Measurements from ENCODE around the gene RTEL1. TPM values are rescaled to one million over a fixed set of nuclear protein-coding genes. Genes with fewer than 3 reads are reported as not detected.

Gene RTEL1
- total RNA-seq, 2 experiments from 2014 or later, result 43.9 to 44.8 TPM

- DNase-seq, result no peak
- Mint-ChIP-seq H3K9me3 (no peaks in the 10 kb centered on the region), H3K27ac (no peak overlapping the region), H3K27me3 (no peaks in the 10 kb centered on the region), H3K4me1 (peaks cover 17% of the 10 kb centered on the region), H3K4me3 (no peak overlapping the region), H3K36me3 (peaks cover 12% of the 10 kb centered on the region)
Observed at GRCh38 chr20:63701329-63702035, 43.4 kb downstream of the RTEL1 start.

- DNase-seq, result no peak
- no peak overlapping the region for H3K4me3 Mint-ChIP-seq
- H3K9me3 Mint-ChIP-seq, result no peaks in the 10 kb centered on the region
- no peak overlapping the region for H3K27ac Mint-ChIP-seq
- H3K36me3 Mint-ChIP-seq, result peaks cover 16% of the 10 kb centered on the region
- H3K4me1 Mint-ChIP-seq, result peaks cover 20% of the 10 kb centered on the region
- H3K27me3 Mint-ChIP-seq, result no peaks in the 10 kb centered on the region
Observed at GRCh38 chr20:63702036-63702665, 44.0 kb downstream of the RTEL1 start.

- Mint-ChIP-seq H3K27me3 (no peaks in the 10 kb centered on the region), H3K4me1 (peaks cover 18% of the 10 kb centered on the region), H3K9me3 (no peaks in the 10 kb centered on the region), H3K4me3 (no peak overlapping the region), H3K36me3 (peaks cover 16% of the 10 kb centered on the region), H3K27ac (no peak overlapping the region)
- no peak for DNase-seq
Observed at GRCh38 chr20:63702751-63703470, 44.8 kb downstream of the RTEL1 start.

DNA sequence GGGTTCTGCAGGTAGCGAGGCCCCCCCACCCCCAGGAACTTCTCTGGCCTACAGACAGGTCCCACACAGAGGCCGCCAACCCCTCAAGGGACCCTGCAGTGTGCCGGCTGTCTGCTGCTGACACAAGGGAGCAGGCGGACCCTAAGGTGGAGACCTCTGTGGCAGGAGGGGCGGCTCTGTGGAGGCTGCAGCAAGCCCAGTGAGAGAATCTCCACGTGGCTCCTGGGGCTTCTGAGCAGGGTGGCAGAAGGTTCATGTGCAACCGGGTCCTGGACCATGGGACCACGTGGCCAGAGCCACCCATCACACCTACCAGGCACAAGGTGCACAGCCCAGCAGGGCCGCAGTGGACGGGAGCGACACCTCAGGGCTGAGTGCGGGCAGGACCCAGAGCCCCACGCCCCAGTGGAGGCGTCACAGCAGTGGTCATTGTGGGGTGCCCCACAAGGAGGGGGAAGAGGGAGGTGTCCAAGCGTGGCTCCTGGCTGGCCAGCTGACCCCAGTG, 45.4 kb downstream of the RTEL1 start:
- H3K27ac Mint-ChIP-seq, result no peak overlapping the region
- H3K27me3 Mint-ChIP-seq, result no peaks in the 10 kb centered on the region
- H3K36me3 Mint-ChIP-seq, result peaks cover 17% of the 10 kb centered on the region
- DNase-seq, result no peak
- no peak overlapping the region for H3K4me3 Mint-ChIP-seq
- H3K4me1 Mint-ChIP-seq, result peaks cover 18% of the 10 kb centered on the region
- no peaks in the 10 kb centered on the region for H3K9me3 Mint-ChIP-seq

GRCh38 chr20:63703976-63704748, 46.0 kb downstream of the RTEL1 start:
- H3K4me3 Mint-ChIP-seq, result no peak overlapping the region
- H3K4me1 Mint-ChIP-seq, result peaks cover 17% of the 10 kb centered on the region
- no peak overlapping the region for H3K27ac Mint-ChIP-seq
- H3K36me3 Mint-ChIP-seq, result peaks cover 23% of the 10 kb centered on the region
- DNase-seq, result no peak
- H3K9me3 Mint-ChIP-seq, result no peaks in the 10 kb centered on the region
- H3K27me3 Mint-ChIP-seq, result no peaks in the 10 kb centered on the region

DNA sequence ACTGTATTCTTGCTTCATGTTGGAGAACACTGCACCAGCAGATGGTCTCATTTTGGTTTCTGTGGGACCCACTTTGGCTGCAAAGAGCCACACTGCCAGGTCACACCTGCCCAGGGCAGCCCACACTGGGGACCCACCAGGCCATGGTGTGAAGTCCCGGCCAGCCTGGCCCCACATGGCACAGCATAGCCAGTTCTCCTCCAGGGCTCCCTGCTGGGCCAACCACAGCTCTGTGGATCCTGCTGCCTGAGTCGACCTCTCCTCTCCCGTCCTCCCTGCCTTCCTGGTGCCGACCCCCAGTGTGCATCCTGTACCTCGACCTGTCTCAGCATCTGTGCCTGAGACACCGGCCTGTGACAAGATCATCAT, 46.6 kb downstream of the RTEL1 start:
- Mint-ChIP-seq H3K4me1 (peaks cover 20% of the 10 kb centered on the region), H3K27me3 (no peaks in the 10 kb centered on the region), H3K4me3 (no peak overlapping the region), H3K27ac (no peak overlapping the region), H3K9me3 (no peaks in the 10 kb centered on the region), H3K36me3 (peaks cover 27% of the 10 kb centered on the region)
- no peak for DNase-seq

- peaks cover 30% of the 10 kb centered on the region for H3K36me3 Mint-ChIP-seq
- no peak overlapping the region for H3K4me3 Mint-ChIP-seq
- DNase-seq, result no peak
- peaks cover 22% of the 10 kb centered on the region for H3K4me1 Mint-ChIP-seq
- no peaks in the 10 kb centered on the region for H3K27me3 Mint-ChIP-seq
- H3K9me3 Mint-ChIP-seq, result no peaks in the 10 kb centered on the region
- H3K27ac Mint-ChIP-seq, result peak overlapping the region; percentile 42
Observed at GRCh38 chr20:63705232-63706026, 47.3 kb downstream of the RTEL1 start.

GRCh38 chr20:63706027-63706695, 48.0 kb downstream of the RTEL1 start:
- H3K36me3 Mint-ChIP-seq, result peaks cover 37% of the 10 kb centered on the region
- H3K9me3 Mint-ChIP-seq, result no peaks in the 10 kb centered on the region
- H3K27me3 Mint-ChIP-seq, result no peaks in the 10 kb centered on the region
- H3K27ac Mint-ChIP-seq, result peak overlapping the region; percentile 79
- no peak for DNase-seq
- H3K4me3 Mint-ChIP-seq, result peak overlapping the region; percentile 86
- peaks cover 29% of the 10 kb centered on the region for H3K4me1 Mint-ChIP-seq

GRCh38 chr20:63706852-63707557, 48.9 kb downstream of the RTEL1 start:
- peaks cover 30% of the 10 kb centered on the region for H3K4me1 Mint-ChIP-seq
- peak overlapping the region; percentile 79 for H3K27ac Mint-ChIP-seq
- H3K36me3 Mint-ChIP-seq, result peaks cover 44% of the 10 kb centered on the region
- H3K4me3 Mint-ChIP-seq, result peak overlapping the region; percentile 86
- H3K9me3 Mint-ChIP-seq, result no peaks in the 10 kb centered on the region
- peak; percentile 75 for DNase-seq
- no peaks in the 10 kb centered on the region for H3K27me3 Mint-ChIP-seq

DNA sequence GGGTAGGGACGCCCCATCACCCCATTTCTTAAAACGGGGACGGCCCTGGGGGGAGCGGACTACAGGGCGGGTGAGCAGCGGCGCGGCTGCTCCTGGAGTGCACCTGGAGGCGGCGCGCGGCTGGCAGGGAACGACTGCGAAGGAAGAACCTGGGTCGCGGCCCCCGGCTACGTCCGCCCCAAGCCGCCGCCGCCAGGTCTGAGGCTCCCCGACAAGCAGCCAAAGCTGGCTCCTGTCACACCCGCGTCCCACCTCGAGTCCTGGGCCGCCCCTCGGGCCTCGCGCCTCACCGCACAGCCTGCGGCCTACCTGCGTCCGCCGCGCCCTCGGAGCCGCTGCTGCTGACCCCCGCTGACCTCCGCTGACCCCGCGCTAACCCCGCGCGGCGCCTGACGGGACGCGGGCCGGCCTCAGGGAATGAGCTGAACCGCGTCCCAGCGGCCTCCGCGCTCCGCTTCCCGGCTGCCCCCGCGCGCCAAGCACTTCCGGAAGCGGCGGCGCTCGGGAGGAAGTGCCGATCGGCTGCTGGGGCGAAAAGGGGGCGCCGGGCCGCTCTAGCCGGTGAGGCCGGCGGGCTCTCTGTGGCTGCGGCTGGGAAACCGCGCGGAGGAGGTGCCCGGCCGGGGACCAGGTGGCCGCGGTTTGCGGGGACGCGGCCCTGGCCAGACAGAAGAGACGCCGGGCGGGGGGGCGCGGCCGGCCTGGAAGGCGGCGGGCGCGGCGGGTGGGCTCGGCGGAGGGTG, 49.6 kb downstream of the RTEL1 start, which contains the start of the genes ARFRP1 and ZGPAT:
ARFRP1 (minus strand) TSS at position 419 of the 743 bp plus-strand sequence. CDS start 885 bp downstream, outside the sequence.
ZGPAT (plus strand) TSS at position 482 of the 743 bp plus-strand sequence. CDS start 542 bp downstream, outside the sequence.
- no peaks in the 10 kb centered on the region for H3K27me3 Mint-ChIP-seq
- no peaks in the 10 kb centered on the region for H3K9me3 Mint-ChIP-seq
- H3K36me3 Mint-ChIP-seq, result peaks cover 51% of the 10 kb centered on the region
- peaks cover 30% of the 10 kb centered on the region for H3K4me1 Mint-ChIP-seq
- peak within 1 kb of the TSS; percentile 89 for H3K4me3 Mint-ChIP-seq
- peak within 1 kb of the TSS; percentile 79 for H3K27ac Mint-ChIP-seq
- DNase-seq, result peak; percentile 92

- Mint-ChIP-seq H3K27me3 (no peaks in the 10 kb centered on the region), H3K36me3 (peaks cover 53% of the 10 kb centered on the region), H3K9me3 (no peaks in the 10 kb centered on the region), H3K27ac (peak overlapping the region; percentile 63), H3K4me3 (peak overlapping the region; percentile 89), H3K4me1 (peaks cover 30% of the 10 kb centered on the region)
- peak; percentile 33 for DNase-seq
Observed at GRCh38 chr20:63708301-63709148, 50.4 kb downstream of the RTEL1 start.

DNA sequence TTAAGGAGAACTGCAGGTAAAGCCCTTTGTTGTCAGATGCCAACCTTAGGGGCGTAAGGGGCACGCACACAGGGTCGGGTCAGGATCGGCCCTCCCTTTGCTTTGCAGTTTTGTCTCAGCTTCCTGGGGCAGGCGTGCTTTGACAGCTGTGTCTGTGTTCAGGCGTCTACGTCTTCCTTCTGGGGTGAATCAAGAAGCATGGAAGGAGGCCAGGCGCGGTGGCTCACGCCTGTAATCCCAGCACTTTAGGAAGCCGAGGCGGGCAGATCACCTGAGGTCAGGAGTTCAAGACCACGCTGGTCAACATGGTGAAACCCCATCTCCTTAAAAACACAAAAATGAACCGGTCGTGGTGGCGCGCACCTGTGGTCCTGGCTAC, 51.0 kb downstream of the RTEL1 start:
- Mint-ChIP-seq H3K27me3 (no peaks in the 10 kb centered on the region), H3K36me3 (peaks cover 58% of the 10 kb centered on the region), H3K4me1 (peaks cover 30% of the 10 kb centered on the region), H3K4me3 (peak overlapping the region; percentile 89), H3K9me3 (peaks cover 3% of the 10 kb centered on the region), H3K27ac (peak overlapping the region; percentile 63)
- DNase-seq, result no peak
